HG03571 (cell line): ENCODE measurements around the gene ATP2A3.

ENCODE experiments used
- ATAC-seq: cut with Tn5 transposase; IDR thresholded peaks from one replicate; pipeline ENCODE4 v1.9.1; 2021; ENCODE audit not compliant: unreplicated experiment

The ATP2A3 gene

GRCh38 chr17:3893720-3894116 is 70.5 kb downstream of the ATP2A3 start:
- ATAC-seq, result no peak

GRCh38 chr17:3893003-3893719 is 71.1 kb downstream of the ATP2A3 start, which contains the start of gene CAMKK1:
CAMKK1 (minus strand) TSS chr17:3893053; CDS start chr17:3885687, 7,366 bp downstream.
- ATAC-seq, result peak; percentile 90

GRCh38 chr17:3892095-3892998 is 71.9 kb downstream of the ATP2A3 start:
- peak; percentile 8 for ATAC-seq

GRCh38 chr17:3891626-3892094 is 72.6 kb downstream of the ATP2A3 start:
- ATAC-seq, result no peak

GRCh38 chr17:3890878-3891219 is 73.4 kb downstream of the ATP2A3 start:
- ATAC-seq, result no peak

- no peak for ATAC-seq
Measured at GRCh38 chr17:3890082-3890877, 74.0 kb downstream of the ATP2A3 start.

- ATAC-seq, result no peak
Measured at GRCh38 chr17:3889325-3890012, 74.8 kb downstream of the ATP2A3 start.

GRCh38 chr17:3888343-3889171 is 75.7 kb downstream of the ATP2A3 start:
- no peak for ATAC-seq

- no peak for ATAC-seq
Measured at GRCh38 chr17:3887804-3888203, 76.4 kb downstream of the ATP2A3 start.

GRCh38 chr17:3887394-3887793 is 76.8 kb downstream of the ATP2A3 start:
- no peak for ATAC-seq

- no peak for ATAC-seq
Measured at GRCh38 chr17:3886776-3887175, 77.5 kb downstream of the ATP2A3 start.

- ATAC-seq, result no peak
Measured at GRCh38 chr17:3885970-3886369, 78.3 kb downstream of the ATP2A3 start.

GRCh38 chr17:3885271-3885670 is 79.0 kb downstream of the ATP2A3 start:
- ATAC-seq, result no peak

GRCh38 chr17:3884188-3884587 is 80.0 kb downstream of the ATP2A3 start:
- ATAC-seq, result no peak

- no peak for ATAC-seq
Measured at GRCh38 chr17:3882276-3882675, 82.0 kb downstream of the ATP2A3 start.

GRCh38 chr17:3880983-3881382 is 83.3 kb downstream of the ATP2A3 start:
- no peak for ATAC-seq

GRCh38 chr17:3879591-3880417 is 84.4 kb downstream of the ATP2A3 start:
- no peak for ATAC-seq

- no peak for ATAC-seq
Measured at GRCh38 chr17:3879186-3879585, 85.1 kb downstream of the ATP2A3 start.

- ATAC-seq, result no peak
Measured at GRCh38 chr17:3877220-3877619, 87.0 kb downstream of the ATP2A3 start.
